COLO829 (cell line): ENCODE results near the gene SUN2.

Experiments
- DNase-seq: peaks from one replicate; pipeline ENCODE4 v3.0.0; 2012; ENCODE audit warnings: low spot score

The SUN2 gene

DNA sequence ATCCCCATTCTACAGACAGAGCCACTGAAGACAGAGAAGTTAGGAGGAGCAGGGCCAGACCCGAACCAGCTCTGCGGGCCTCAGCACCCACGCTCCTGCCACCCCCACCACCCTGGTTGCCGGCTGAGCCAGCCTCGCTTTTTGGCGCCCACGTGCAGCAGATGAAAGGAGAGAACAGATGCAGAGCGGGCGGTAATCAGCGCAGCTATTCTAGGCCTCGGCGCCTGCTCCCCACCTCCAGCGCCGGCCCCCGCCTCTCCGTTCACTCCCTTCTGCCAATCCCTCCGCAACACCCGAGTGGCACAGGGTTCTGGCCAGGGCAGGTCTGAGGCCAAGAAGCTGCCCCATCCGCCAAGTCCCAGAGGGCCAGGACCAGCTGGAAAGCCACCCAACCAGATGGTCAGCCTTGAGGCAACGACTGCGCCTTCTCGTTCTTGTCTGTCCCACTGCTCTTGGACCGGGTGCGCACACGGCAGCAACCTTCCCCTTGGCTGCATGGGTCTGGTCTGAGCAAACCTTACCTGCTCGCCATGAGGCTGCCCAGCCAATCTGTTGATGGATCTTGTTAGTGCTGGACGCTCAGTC is 21.4 kb upstream of the SUN2 start:
- DNase-seq = no peak

DNA sequence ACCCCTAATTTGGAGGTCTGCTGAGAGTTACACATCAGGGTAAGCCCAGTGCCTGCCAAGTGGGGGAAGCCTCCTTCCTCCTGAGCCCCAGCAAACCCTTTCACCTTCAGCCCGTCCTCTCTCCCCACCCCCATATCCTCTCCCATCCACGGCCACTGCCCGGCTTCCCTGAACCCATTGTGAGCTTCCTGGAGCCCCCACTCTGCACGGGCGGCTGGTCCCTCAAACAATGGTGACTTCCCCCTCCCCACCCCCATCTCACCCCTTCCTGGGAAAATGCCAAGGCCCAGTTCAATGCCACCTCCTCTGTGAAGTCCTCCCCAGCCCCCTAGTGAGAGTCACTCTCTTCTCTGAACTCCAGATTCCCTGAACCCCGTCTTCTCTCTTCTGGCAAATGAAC is 20.3 kb upstream of the SUN2 start:
- no peak for DNase-seq

DNA sequence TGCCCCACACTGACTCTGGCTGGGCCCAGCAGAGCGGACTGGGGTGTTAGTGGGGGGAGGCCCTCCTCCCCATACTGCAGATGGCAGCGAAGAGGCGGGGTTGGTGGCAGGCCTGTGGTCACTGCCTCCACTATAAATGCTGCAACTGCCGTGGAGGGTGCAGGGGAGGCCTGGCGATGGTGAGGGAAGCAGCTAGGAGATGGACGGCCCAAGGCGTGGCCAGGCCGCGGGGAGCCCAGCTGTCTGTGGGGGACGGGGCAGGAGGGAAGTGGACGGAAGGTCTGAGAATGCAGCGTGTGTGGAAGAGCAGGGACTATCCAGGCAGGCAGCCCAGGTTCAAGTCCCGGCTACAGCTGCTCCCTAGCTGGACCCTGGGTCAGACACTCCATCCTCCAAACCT is 19.9 kb upstream of the SUN2 start:
- no peak for DNase-seq

DNA sequence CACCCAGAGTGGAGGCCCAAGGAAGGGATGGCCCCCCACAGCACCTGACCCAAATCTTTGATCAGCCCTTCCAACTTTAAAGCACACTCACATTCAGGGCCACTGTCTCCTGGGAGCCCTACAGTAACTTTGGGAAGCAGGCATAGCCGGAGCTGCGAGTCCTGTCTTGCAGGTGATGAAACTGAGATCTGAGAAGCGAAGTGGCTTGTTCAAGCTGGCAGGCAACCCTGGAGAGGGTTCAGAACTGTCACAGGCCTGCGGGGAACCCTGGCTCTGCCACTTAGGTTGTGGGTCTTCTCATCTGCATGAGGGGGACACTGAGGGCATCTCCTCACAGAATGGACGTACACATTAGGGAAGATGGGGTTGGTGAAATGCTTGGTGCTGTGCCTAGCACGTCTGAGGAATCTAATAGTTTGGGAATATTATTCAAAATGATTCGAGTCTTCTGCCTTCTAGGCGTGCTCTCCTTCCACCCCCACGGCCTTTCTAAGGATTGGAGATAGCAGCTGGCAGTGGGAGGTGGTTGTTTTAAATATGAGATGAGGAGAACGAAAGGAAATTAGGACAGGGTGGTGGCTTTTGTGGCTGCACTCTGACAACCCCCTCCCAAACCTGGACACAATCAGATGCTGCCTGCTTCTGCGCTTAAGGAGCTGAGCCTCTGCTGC is 18.8 kb upstream of the SUN2 start:
- DNase-seq = no peak

DNA sequence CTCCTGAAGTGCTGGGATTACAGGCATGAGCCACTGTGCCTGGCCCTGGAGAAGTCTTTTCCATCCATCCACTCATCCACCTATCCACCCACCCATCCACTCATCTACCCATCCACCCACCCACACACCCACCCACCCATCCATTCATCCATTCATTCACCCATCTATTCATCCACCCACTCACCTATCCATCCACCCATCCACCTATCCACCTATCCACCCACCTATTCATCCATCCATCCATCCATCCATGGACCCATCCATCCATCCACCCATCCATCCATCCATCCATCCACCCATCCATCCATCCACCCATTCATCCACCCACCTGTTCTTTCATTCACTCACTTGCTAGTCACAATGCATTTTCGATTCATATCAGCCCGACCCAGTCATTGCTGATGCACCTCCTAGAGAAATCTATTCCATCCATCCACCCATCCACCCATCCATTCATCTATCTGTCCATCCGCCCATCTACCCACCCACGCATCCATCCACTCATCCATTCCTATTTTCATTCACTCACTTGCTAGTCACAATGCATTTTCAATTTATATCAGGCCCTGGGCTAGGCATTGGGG is 17.7 kb upstream of the SUN2 start:
- no peak for DNase-seq

- no peak for DNase-seq
Measured at GRCh38 chr22:38772623-38772873, 16.8 kb upstream of the SUN2 start.

DNA sequence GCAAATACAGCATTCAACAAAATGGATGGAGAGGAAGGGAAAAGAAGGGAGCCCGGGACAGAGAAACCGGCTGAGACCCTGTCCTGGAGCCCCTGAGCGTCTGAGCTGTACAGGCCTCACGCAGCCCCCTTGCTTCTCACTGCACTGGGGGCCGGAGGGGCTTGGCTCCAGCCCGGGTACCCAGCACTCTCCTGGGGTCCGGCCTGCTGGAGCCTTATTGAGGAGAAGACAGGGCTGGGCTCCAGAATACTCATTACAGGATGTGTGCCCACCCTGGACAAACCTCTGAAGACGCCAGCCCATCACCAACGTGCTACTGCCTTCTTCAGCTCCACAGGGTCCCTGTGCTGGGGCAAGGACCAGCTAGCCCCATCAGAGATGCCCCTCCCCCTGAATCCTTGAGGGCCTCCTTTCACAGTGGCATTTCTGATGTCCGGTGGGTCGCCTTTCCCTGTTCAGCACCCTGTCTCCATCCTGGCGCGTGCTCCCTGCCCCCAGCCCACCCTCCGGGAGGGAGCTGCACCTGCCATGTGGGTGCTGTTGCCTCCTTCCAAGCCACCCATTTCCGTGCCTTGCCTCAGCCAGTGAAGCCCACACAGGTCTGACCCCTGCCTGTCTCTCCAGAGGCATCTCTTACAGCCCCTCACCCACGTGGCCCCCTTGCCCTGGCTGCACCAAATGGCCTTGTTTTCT is 14.6 kb upstream of the SUN2 start:
- no peak for DNase-seq

DNA sequence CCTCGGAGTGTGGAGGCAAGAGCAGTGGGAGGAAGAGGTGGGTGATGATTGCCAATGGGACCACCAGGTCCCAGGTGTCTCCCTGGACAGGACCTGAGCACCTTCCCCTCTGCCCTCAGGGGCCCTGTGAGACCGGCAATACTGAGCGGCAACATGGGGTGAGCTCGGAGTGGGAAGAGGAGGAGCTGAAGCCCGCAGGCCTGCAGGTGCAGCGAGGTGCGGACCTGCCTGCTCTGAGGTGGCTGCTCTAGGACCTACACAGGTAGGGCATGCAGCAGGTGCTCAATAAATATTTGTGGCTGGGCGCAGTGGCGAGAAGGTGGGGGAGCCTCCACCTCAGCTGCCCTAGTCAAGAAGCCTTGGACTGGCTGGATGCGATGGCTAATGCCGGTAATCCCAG is 12.2 kb upstream of the SUN2 start:
- DNase-seq = no peak

DNA sequence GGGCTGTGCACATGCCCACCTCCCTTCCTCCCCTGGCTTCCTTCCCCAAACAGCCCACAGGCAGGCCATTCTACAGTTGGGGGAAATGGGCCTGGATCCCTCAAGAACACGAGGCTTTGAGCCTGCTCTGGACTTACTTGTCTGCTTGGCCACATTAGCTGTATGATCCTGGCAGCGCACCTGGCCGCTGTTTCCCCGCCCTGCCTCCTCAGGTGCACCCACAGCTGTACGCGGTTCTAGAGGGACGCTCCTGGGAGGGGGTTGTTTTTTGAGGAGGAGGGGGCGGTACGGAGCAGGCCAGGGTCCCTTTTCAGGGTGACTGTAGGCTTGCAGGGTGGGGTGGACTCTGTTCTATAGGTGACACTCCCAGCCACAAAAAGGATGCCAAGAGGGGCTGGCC is 11.5 kb upstream of the SUN2 start:
- DNase-seq = no peak

GRCh38 chr22:38766076-38766777 is 10.4 kb upstream of the SUN2 start:
- peak; percentile 89 for DNase-seq

DNA sequence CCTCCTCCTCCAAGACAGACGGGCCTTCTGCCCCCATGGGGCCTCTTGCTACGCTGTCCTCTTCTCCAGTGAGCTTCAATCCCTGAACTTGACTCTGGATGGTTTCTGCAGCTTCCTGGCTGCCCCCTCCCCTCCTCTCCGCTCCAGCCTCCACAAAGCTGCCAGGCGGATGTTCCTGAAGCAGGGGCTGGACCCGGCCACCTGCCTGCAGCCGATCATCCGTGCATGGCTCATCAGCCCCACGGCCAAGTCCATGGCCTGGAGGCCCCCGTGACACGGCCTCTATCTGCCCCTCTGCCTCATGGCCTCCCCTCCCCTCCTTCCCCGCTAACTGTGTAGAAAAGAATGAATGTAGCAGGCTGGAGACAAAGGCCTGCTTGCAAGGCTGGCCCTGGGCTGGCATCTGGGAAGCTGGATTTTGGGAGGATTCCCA is 6.8 kb upstream of the SUN2 start:
- DNase-seq = no peak

DNA sequence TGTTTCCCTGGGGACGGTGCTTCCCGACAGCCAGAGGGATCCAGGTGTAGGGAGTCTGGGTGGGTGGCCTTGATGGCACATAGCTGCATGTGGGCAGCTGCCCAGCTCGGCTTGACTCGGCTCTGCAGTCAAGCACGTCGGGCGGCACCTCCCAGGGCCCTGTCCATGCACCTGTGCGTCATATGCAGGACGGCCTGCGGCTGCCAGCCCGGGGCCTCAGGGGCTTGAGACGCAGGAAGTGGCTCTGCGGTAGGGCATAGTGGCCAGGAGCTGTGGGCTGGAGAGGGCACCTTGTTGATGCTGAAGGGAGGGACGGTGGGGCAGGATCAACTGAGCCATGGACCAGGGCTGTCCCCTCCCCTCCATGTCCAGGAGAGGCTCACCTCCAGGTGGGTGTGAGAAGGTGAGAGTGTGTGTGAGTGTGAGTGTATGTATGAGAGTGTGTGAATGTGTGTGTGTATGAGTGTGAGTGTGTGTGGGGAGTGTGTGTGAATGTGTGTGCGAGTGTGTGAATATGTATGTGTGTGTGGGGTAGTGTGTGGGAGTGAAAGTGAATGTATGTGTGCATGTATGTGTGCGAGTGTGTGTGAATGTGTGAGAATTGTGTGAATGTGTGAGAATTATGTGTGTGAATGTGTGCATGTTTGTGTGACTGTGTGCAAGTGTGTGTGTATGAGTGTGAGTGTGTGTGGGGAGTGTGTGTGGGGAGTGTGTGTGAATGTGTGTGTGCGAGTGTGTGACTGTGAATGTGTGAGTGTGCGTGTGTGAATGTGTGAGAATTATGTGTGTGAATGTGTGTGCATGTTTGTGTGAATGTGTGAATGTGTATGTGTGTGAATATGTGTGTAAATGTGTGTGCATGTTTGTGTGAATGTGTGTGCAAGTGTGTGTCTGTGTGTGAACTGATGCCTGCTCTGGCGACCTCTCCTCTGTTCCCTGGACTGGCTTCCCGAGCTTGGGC is 5.7 kb upstream of the SUN2 start:
- no peak for DNase-seq

DNA sequence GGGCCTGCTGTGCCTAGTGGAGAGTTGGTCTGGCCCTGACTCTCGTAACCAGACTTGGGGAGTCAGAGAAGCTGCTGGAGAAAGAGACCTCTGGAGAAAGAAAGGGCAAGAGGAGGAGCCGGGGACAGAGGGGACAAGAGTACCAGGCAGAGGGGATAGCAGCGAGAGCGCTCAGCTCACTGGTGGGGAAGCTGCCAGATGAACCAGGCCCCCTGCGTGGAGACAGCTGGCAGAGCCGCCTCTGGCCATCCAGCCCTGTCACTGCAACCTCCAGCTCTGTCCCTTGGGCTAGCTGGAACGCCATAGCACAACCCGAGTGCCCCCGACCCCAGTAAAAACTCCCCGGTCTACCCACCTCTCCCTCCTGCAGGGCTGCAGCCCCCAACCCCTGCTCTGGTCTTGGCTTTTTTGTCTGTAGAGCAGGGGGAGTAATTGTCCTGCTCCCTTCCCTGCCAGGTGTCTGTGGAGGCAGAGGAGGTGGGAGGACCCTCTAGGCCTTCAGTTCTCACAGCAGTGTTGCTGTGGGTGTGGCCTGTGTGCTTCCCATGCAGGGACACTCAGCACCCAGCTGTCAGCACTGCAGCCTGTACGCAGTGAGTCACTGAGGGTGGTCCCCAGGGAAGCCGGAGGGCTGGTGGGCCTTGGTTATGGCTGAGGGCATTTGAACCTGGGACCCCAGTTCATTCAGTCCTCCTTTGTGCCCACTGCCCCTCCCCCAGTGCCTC is 4.8 kb upstream of the SUN2 start:
- DNase-seq = no peak

DNA sequence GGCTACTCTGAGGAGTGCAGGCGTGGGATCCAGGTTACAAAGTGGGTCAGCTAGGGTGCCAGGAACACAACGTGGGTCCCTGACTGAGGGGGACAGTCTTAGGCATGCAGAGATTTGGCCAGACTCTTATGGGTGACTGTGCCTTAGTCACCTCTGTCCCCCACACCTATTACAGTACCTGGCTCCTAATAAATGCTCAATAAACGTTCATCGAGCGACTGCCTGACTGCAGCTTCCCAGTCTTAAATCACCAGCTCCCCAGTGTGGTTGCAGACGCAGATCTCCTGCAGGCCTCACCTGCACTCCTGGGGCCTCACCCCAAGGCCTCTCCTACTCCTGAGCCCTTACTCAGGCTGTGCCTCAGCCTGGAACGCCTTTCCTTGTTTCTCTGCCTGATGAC is 3.2 kb upstream of the SUN2 start:
- DNase-seq = no peak

GRCh38 chr22:38758276-38758945 is 2.6 kb upstream of the SUN2 start:
- DNase-seq = no peak

DNA sequence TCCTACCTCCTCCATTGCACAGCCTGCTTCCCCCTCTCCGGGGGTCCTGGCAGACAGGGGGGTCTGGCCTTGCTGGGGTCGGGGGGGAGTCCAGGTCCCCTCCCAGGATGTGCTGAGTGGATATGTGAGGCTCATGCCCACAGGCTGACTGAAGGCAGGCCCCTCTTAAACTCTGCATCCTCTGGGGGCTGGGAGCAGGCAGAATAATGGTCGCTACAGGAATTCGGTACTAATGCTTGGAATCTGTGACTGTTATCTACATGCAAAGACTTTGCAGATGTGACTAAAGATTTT is 1.6 kb upstream of the SUN2 start:
- no peak for DNase-seq

DNA sequence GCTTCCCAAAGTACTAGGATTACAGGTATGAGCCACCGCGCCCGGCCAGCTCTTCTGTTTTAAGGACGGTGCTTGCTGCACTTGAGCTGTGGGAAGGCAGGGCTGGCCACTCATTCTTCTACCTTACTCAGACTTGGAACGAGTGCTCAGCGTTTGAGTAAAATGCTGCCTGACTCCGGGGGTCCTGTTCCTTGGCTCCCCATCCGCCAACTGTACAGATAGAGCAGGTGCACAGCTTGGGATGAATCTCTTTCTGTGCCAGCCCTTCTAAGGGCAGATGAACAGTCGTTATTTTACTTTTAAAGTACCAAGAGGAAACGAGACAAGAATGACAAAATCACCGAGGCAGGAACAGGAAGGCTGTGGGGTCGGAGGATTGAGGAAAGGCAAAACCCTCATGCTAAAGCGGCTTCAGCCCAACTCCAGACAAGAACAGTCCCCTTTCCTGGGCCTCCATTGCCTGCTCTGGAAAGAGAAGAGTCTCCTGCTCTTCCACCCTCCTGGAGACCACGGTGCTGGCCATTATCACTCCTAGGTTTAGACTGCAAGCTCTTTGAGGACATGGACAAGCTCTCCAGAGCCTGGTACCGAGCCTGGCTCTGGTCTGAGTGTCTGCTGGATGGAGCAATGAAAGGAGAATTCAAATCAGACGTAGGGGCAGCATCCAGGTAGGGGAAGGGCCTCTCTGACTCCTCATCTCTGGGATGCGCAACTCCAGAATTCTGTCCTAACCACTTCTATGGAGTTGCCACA is 1.1 kb upstream of the SUN2 start:
- no peak for DNase-seq

DNA sequence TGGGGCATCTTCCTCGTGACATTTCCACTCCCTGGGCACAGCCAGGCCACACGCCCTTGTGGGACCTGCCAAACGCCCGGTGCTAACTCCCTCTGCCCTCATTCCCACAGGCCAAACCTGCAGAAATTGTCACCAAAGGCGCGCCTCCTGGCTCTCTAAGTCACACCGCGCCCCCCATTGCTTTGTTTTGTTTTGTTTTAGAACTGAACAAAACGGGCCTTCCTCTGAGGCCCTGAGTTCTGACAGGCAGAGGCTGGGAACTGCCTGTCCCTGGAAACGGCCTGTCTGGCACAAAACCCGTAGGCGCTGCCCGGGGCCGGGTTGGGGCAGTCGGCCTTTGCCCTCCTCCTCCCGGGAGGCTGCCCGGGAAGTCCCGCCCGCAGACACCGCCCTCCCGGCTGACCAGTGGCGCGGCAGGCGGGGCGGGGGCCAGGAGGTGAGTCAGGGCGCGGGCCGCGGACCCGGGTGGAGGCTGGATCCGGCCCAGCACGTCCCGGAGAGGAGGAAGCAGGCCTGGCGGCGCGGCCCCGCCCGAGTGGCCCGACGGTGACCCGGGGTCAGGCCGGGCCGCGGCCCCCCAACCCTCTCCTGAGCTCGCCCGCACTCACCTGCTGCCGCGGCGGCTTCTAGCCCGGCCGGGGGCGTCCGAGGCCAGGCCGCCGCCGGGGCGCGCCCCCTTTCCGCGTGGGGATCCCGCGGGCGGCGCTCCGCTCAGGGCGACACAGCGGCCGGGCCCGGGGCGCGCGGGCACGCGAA is 465 bp downstream of the SUN2 start:
- DNase-seq = peak; percentile 79

DNA sequence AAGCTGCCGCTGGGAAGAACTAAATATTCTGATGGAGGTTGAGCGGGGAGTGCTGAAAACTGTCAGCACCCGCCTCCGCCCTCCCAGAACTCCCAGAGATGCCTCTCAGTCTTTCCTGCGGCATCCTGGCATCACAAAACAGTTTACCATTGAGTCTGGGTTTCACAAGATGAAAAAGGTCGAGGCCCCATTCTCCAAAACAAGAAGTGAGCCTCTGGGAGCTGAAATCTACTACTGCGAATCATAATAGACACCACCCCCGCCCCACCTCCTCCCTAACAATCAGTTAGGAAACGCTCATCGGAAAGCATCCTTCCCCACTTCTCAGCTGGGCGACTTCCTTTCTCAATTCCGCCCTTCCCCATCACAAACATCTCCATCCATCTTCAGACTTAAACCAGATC is 1.0 kb downstream of the SUN2 start:
- peak; percentile 27 for DNase-seq
